DND-41 (cell line): ENCODE results near the gene BGN.

Experiments
- ATAC-seq: fragments of 200-7000 bp; cut with Tn5 transposase; 3 replicates; pipeline ENCODE4 v1.9.1; 2021; ENCODE audit warnings: low read depth; ENCODE audit not compliant: insufficient read depth
- DNase-seq: peaks from one replicate; pipeline ENCODE4 v3.0.0-alpha.2; 2020
- H2AFZ ChIP-seq: 2 replicates; pipeline ENCODE4 v1.6.0; 2012; ENCODE audit warnings: low read depth, low read length
- H3K27ac ChIP-seq: 2 replicates; pipeline ENCODE4 v1.5.1; 2012; ENCODE audit warnings: low read length, inconsistent platforms
- H3K27me3 ChIP-seq: fragments of 200-600 bp; sonication (generic); 2 replicates; pipeline ENCODE4 v1.6.0; 2012; ENCODE audit warnings: low read length, mild to moderate bottlenecking, inconsistent platforms; ENCODE audit not compliant: insufficient read depth, poor library complexity
- H3K36me3 ChIP-seq: 2 replicates; pipeline ENCODE4 v1.5.1; 2012; ENCODE audit warnings: low read length, inconsistent platforms; ENCODE audit not compliant: insufficient read depth
- H3K4me1 ChIP-seq: 2 replicates; pipeline ENCODE4 v1.5.1; 2012; ENCODE audit warnings: mild to moderate bottlenecking, low read length; ENCODE audit not compliant: insufficient read depth
- H3K4me2 ChIP-seq: 2 replicates; pipeline ENCODE4 v1.6.0; 2012; ENCODE audit warnings: mild to moderate bottlenecking, moderate library complexity, low read length, inconsistent platforms; ENCODE audit not compliant: insufficient read depth
- H3K4me3 ChIP-seq, 2 experiments: fragments of 200-600 bp in 1 of 2; shearing (Covaris generic) in 1 of 2; 2 replicates each; pipeline ENCODE4 v1.5.1; 2012 to 2016; ENCODE audit warnings: inconsistent platforms in 2 of 2, low read length in 2 of 2, mild to moderate bottlenecking in 2 of 2, low read depth in 1 of 2, moderate library complexity in 1 of 2
- H3K79me2 ChIP-seq: 2 replicates; pipeline ENCODE4 v1.6.0; 2012; ENCODE audit warnings: low read length, inconsistent platforms; ENCODE audit not compliant: insufficient read depth
- H3K9ac ChIP-seq: 2 replicates; pipeline ENCODE4 v1.6.0; 2012; ENCODE audit warnings: low read depth, mild to moderate bottlenecking, inconsistent platforms, low read length, moderate library complexity
- H3K9me3 ChIP-seq: 2 replicates; pipeline ENCODE4 v1.5.1; 2012; ENCODE audit warnings: low read length, moderate library complexity, mild to moderate bottlenecking, inconsistent platforms; ENCODE audit not compliant: insufficient read depth, severe bottlenecking
- H4K20me1 ChIP-seq: 2 replicates; pipeline ENCODE4 v1.6.0; 2012; ENCODE audit warnings: low read length; ENCODE audit not compliant: insufficient read depth
- CTCF ChIP-seq: IDR thresholded peaks from 2 replicates; pipeline ENCODE4 v1.5.1; 2012; ENCODE audit warnings: borderline replicate concordance, low read length, moderate library complexity, mild to moderate bottlenecking; ENCODE audit not compliant: poor library complexity, severe bottlenecking; ENCODE audit errors: extremely low read depth
- EZH2 ChIP-seq: IDR thresholded peaks from 3 replicates; pipeline ENCODE4 v1.6.1; 2012; ENCODE audit warnings: borderline replicate concordance, low read depth, mild to moderate bottlenecking, moderate library complexity, low read length, inconsistent platforms; ENCODE audit not compliant: severe bottlenecking

The BGN gene

GRCh38 chrX:153456704-153457103 lies 38.1 kb upstream of the BGN start:
- no peak for ATAC-seq
- peaks cover 42% of the 10 kb centered on the region for H3K36me3 ChIP-seq
- no peaks in the 10 kb centered on the region for H4K20me1 ChIP-seq

GRCh38 chrX:153457136-153457825 lies 37.5 kb upstream of the BGN start:
- TF ChIP-seq EZH2 (no peak), CTCF (no peak)
- Histone ChIP-seq H3K4me2 (no peak overlapping the region), H3K27ac (no peak overlapping the region), H3K9ac (no peak overlapping the region), H3K4me1 (no peaks in the 10 kb centered on the region), H3K9me3 (no peaks in the 10 kb centered on the region), H3K79me2 (no peaks in the 10 kb centered on the region), H2AFZ (no peak overlapping the region), H4K20me1 (no peaks in the 10 kb centered on the region), H3K36me3 (peaks cover 43% of the 10 kb centered on the region), H3K4me3 (no peak overlapping the region), H3K27me3 (no peaks in the 10 kb centered on the region)
- DNase-seq = no peak
- no peak for ATAC-seq

More at GRCh38 chrX:153456704-153457103, 38.1 kb upstream of the BGN start:
- Histone ChIP-seq H3K9me3 (no peaks in the 10 kb centered on the region), H3K79me2 (no peaks in the 10 kb centered on the region), H2AFZ (no peak overlapping the region), H3K27me3 (no peaks in the 10 kb centered on the region), H3K4me1 (no peaks in the 10 kb centered on the region), H3K4me3 (no peak overlapping the region), H3K9ac (no peak overlapping the region), H3K4me2 (no peak overlapping the region), H3K27ac (no peak overlapping the region)
- no peak for DNase-seq
- TF ChIP-seq EZH2 (no peak), CTCF (no peak)

- Histone ChIP-seq H2AFZ (no peak overlapping the region), H3K4me2 (no peak overlapping the region), H3K9ac (no peak overlapping the region), H3K36me3 (peaks cover 50% of the 10 kb centered on the region), H3K9me3 (no peaks in the 10 kb centered on the region), H3K4me1 (no peaks in the 10 kb centered on the region), H3K79me2 (no peaks in the 10 kb centered on the region), H3K4me3 (no peak overlapping the region), H3K27me3 (no peaks in the 10 kb centered on the region), H4K20me1 (0 out of 2 replicates have a peak, but pooled peaks cover 1% of the 10 kb centered on the region), H3K27ac (no peak overlapping the region)
- TF ChIP-seq EZH2 (no peak), CTCF (no peak)
- DNase-seq (no peak), ATAC-seq (no peak)
These were observed 36.8 kb upstream of the BGN start for GRCh38 chrX:153457827-153458466.
